Testis (tissue), 3 donors: ENCODE results near the gene RAB8A. TPM values are rescaled to one million over a fixed set of nuclear protein-coding genes. Genes with fewer than 3 reads are reported as not detected.

ENCODE experiments used
- DNase-seq: peaks from one replicate; pipeline ENCODE4 v3.0.0-alpha.2; 2019
- H3K27ac ChIP-seq, 2 donors: fragments of 200-600 bp; sonication (generic); one replicate each; pipeline ENCODE4 v1.5.1; 2019
- H3K27me3 ChIP-seq: fragments of 200-600 bp; sonication (generic); one replicate; pipeline ENCODE4 v1.5.1; 2019
- H3K36me3 ChIP-seq: fragments of 200-600 bp; sonication (generic); one replicate; pipeline ENCODE4 v1.5.1; 2017; ENCODE audit warnings: low read depth; ENCODE audit errors: missing control alignments
- H3K4me1 ChIP-seq: fragments of 200-600 bp; sonication (generic); one replicate; pipeline ENCODE4 v1.5.1; 2019
- H3K4me3 ChIP-seq, 2 donors: fragments of 200-600 bp; sonication (generic); one replicate each; pipeline ENCODE4 v1.5.1; 2017 to 2019
- H3K9me3 ChIP-seq: fragments of 200-600 bp; sonication (generic); one replicate; pipeline ENCODE4 v1.5.1; 2017
- CTCF ChIP-seq, 3 experiments: fragments of 450-650 bp in 2 of 3; fragments of 200-600 bp in 1 of 3; sonication (generic) in 1 of 3; IDR thresholded peaks; one replicate each; pipeline ENCODE4 v1.5.1; 2016 to 2019; ENCODE audit warnings: antibody characterized with exemption in 3 of 3, mild to moderate bottlenecking in 2 of 3, moderate library complexity in 1 of 3
- POLR2A ChIP-seq: fragments of 450-650 bp; IDR thresholded peaks from one replicate; pipeline ENCODE4 v1.6.1; 2017; ENCODE audit warnings: antibody characterized with exemption, mild to moderate bottlenecking, moderate library complexity
- WGBS, 2 donors: methylation state at CpG; one replicate each; pipeline ENCODE4 v1.1.5; 2018; 5-methylcytosine and 5-hydroxymethylcytosine counted together
- intact Hi-C: fragments of 100-400 bp; cut with DNase I; formaldehyde crosslinking; loops from one replicate; pipeline ENCODE4 v1.15.1; 2023; ENCODE audit warnings: low total_unique reads
- polyA plus RNA-seq: library from polyadenylated mRNA; stranded (reverse); fragments of 350-450 nt; fragmentation: Illumina TruSeq; extraction: RNeasy Lipid Tissue Mini Kit (QIAGEN cat#74804); gene quantifications from one replicate; pipeline ENCODE4 v1.2.3, GENCODE V29; 2014; ENCODE audit warnings: low read depth, low replicate concordance; ENCODE audit not compliant: insufficient read depth
- total RNA-seq, 2 donors: library from RNA; depleted of rRNA; stranded (reverse); fragments of >200 nt; gene quantifications; one replicate each; pipeline ENCODE4 v1.2.3, GENCODE V29; 2016

The RAB8A gene
- total and polyA plus RNA-seq, 3 donors from 2014 or later: 45.9 to 69.0 (median 63.3) TPM

- Histone ChIP-seq H3K4me3 (no peak overlapping the region), H3K9me3 (no peaks in the 10 kb centered on the region), H3K4me1 (peaks cover 41% of the 10 kb centered on the region), H3K27me3 (no peaks in the 10 kb centered on the region), H3K27ac (peak overlapping the region; percentile 100), H3K36me3 (no peaks in the 10 kb centered on the region)
- intact Hi-C loops: no loop called here
- TF ChIP-seq CTCF (IDR thresholded peaks at IDR 0.05) (no peak), POLR2A (no peak)
- DNase-seq: no peak
- 90 to 91% methylated on average over 10 of the region's 10 CpGs for WGBS, 2 donors
These were observed 37.0 kb upstream of the RAB8A start for GRCh38 chr19:16074488-16075365.

GRCh38 chr19:16075430-16076153, 36.1 kb upstream of the RAB8A start:
- peak overlapping the region; percentile 100 for H3K27ac ChIP-seq
- intact Hi-C loops: no loop called here
- H3K9me3 ChIP-seq: no peaks in the 10 kb centered on the region
- H3K4me3 ChIP-seq: peak overlapping the region; percentile 79 to 100
- H3K27me3 ChIP-seq: no peaks in the 10 kb centered on the region
- DNase-seq: no peak
- TF ChIP-seq CTCF (IDR thresholded peaks at IDR 0.05) (no peak), POLR2A (no peak)
- no peaks in the 10 kb centered on the region for H3K36me3 ChIP-seq
- 16 to 17% methylated on average over 21 of the region's 21 CpGs for WGBS, 2 donors
- H3K4me1 ChIP-seq: peaks cover 41% of the 10 kb centered on the region

DNA sequence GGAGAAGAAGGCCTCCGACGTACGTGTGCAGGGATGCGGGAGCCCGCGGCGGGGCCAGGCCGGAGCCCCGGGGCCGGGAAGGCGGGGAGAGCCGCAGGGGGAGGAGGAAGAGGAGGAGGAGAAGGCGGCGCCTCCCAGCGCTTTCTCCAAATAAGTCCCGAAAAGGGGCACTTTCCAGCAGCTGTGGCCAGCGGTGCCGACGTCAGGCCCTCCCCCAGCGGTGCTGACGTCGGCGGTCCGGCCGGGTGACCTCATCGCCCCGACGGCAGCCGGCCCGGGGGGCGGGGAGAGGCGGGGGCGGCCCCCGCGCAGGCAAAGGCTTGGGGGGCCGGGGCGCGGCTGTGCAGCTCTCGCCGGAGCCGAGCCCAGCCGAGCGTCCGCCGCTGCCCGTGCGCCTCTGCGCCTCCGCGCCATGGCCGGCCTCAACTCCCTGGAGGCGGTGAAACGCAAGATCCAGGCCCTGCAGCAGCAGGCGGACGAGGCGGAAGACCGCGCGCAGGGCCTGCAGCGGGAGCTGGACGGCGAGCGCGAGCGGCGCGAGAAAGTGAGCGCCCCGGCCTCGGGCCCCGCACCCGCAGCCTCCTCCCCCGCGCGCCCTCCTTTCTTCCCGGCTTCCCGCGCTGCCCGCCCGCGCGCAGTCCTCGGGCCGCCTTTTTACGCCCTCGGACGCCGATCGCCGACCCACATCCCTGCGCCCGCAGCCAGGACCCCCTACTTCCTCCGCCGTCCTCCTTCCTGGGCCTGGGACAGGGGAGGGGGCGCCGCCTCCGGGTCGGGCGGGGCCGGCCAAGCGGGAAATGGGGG, 35.3 kb upstream of the RAB8A start, which contains the start of gene TPM4:
TSS of gene TPM4 (plus strand) at position 342 of the 804 bp plus-strand sequence. CDS start at position 413, 71 bp downstream.
- WGBS, 2 donors: 0 to 2% methylated on average over 21 to 84 of the region's 101 CpGs
- Histone ChIP-seq H3K27ac (peak within 1 kb of the TSS; percentile 100), H3K4me3 (peak within 1 kb of the TSS; percentile 79 to 100), H3K9me3 (no peaks in the 10 kb centered on the region), H3K36me3 (no peaks in the 10 kb centered on the region), H3K4me1 (peaks cover 37% of the 10 kb centered on the region), H3K27me3 (no peaks in the 10 kb centered on the region)
- TF ChIP-seq CTCF (IDR thresholded peaks at IDR 0.05): no peak
- TF ChIP-seq POLR2A: peak; percentile 80
- DNase-seq: peak; percentile 95
- intact Hi-C loops: no loop called here

DNA sequence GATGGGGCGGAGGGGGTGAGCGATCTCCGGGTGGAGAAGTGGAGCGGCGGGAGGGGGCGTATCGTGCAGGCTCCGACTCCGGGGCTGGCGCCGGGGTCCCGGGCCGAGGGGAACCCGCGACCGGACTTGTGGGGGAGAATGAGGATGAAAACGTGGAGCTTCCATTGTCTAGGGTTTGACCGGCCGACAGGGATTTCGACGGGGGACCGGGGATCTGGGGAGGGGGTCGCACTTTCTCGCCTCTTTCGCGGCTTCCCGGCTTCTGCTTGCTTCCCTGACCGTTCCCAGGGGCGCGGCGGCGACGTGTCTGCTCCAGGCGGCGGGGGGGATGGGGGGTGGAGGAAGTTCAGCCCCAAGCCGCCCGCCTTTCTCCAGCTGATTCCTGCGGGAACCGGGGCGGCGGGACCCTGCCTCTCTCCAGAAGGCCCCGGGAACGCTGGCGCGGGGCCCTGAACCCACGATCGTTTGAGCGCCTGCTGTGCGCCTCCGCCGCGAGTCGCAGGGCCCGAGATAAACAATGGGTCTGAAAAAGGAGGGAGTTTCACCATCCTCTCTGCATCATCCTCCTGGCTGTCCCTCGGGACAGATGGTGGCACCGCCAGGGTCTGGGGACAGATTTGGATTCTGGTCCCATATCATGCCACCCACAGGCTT, 34.6 kb upstream of the RAB8A start:
- 1% methylated on average over 28 to 52 of the region's 56 CpGs for WGBS, 2 donors
- intact Hi-C loops: no loop called here
- Histone ChIP-seq H3K9me3 (no peaks in the 10 kb centered on the region), H3K27me3 (no peaks in the 10 kb centered on the region), H3K36me3 (no peaks in the 10 kb centered on the region), H3K4me1 (peaks cover 35% of the 10 kb centered on the region), H3K27ac (peak overlapping the region; percentile 100), H3K4me3 (peak overlapping the region; percentile 79 to 100)
- no peak for TF ChIP-seq POLR2A
- no peak for TF ChIP-seq CTCF (IDR thresholded peaks at IDR 0.05)
- DNase-seq: peak; percentile 62
